ENCODE data around the gene HPS6. TPM values are rescaled to one million over a fixed set of nuclear protein-coding genes. Genes with fewer than 3 reads are reported as not detected.
A peak's percentile ranks its signal among the peaks of the same experiment; 100 is the strongest.

The HPS6 gene
- polyA plus RNA-seq, 1 experiment: 11.8 TPM

DNA sequence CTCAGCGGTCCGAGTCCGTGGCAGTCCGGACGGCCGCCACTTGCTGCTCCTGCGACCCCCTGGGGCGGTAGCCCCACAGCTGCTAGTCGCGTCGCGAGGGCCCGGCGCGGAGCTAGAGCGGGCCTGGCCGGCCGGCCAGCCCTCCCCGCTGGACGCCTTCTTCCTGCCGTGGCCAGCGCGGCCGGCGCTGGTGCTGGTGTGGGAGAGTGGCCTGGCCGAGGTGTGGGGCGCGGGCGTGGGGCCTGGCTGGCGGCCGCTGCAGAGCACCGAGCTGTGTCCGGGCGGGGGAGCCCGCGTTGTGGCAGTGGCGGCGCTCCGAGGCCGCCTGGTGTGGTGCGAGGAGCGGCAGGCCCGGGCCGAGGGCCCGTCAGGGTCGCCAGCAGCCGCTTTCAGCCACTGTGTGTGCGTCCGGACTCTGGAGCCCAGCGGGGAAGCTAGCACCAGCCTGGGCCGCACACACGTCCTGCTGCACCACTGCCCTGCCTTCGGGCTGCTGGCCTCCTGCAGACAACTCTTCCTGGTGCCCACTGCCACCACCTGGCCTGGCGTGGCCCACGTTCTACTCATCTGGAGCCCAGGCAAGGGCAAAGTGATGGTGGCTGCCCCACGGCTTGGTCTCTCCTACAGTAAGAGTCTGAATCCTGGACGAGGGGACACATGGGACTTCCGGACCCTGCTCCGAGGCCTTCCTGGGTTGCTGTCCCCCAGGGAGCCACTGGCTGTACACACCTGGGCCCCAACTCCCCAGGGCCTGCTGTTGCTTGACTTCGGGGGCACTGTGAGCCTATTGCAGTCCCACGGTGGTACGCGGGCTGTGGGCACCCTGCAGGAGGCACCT is 631 bp downstream of the HPS6 start:
- TF ChIP-seq, protein P1, sequence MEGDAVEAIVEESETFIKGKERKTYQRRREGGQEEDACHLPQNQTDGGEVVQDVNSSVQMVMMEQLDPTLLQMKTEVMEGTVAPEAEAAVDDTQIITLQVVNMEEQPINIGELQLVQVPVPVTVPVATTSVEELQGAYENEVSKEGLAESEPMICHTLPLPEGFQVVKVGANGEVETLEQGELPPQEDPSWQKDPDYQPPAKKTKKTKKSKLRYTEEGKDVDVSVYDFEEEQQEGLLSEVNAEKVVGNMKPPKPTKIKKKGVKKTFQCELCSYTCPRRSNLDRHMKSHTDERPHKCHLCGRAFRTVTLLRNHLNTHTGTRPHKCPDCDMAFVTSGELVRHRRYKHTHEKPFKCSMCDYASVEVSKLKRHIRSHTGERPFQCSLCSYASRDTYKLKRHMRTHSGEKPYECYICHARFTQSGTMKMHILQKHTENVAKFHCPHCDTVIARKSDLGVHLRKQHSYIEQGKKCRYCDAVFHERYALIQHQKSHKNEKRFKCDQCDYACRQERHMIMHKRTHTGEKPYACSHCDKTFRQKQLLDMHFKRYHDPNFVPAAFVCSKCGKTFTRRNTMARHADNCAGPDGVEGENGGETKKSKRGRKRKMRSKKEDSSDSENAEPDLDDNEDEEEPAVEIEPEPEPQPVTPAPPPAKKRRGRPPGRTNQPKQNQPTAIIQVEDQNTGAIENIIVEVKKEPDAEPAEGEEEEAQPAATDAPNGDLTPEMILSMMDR (IDR thresholded peaks at IDR 0.05; ENCODE audit: insufficient read depth, low read depth, low read length): no peak
- CTCF ChIA-PET: interaction anchor here (1.0 to 2.8 kb wide), 2 partner anchors 56 to 225 kb away, joined by 3 to 10 read pairs; no protein-coding TSS in a partner anchor
- Histone ChIP-seq H3K36me3 (ENCODE audit: control insufficient read depth, insufficient read depth, low read length) (peaks cover 8% of the 10 kb centered on the region), H3K4me3 (ENCODE audit: low read depth, low read length) (peak overlapping the region; percentile 76), H3K27me3 (ENCODE audit: control insufficient read depth, insufficient read depth, low read length) (no peaks in the 10 kb centered on the region)
- DNase-seq (ENCODE audit: low read depth): no peak
- POLR2A ChIA-PET: interaction anchor here (1.5 kb wide), 1 partner anchor 10 kb away, joined by 3 read pairs; the partner anchor contains the start of gene ARMH3

DNA sequence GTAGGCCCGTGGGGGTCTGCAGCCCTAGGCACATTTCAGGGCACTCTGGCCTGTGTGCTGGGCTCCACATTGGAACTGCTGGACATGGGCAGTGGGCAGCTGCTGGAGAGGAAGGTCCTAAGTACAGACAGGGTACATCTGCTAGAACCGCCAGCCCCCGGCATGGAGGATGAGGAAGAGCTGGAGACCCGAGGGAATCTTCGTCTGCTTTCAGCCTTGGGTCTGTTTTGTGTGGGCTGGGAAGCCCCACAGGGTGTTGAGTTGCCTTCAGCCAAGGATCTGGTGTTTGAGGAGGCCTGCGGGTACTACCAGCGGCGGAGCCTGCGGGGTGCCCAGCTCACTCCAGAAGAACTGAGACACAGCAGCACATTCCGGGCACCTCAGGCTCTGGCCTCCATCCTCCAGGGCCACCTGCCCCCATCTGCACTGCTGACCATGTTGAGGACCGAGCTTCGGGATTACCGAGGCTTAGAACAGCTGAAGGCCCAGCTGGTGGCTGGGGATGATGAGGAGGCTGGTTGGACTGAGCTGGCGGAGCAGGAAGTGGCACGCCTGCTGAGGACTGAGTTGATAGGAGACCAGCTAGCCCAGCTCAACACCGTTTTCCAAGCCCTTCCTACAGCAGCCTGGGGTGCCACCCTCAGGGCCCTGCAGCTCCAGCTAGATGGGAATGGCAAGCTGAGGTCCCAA is 1.4 kb downstream of the HPS6 start:
- H3K4me3 ChIP-seq (ENCODE audit: low read depth, low read length): peak overlapping the region; percentile 76
- ChIA-PET CTCF (interaction anchor here (1.0 to 2.8 kb wide), 3 partner anchors 57 to 852 kb away, joined by 3 to 10 read pairs (median 3); no protein-coding TSS in a partner anchor), POLR2A (interaction anchor here (0.6 to 1.5 kb wide), 2 partner anchors 11 to 32 kb away, joined by 3 read pairs; partner anchors contain the start of gene ARMH3)
- DNase-seq (ENCODE audit: low read depth): no peak
- TF ChIP-seq, protein P1 (IDR thresholded peaks at IDR 0.05; ENCODE audit: insufficient read depth, low read depth, low read length): no peak
- H3K36me3 ChIP-seq (ENCODE audit: control insufficient read depth, insufficient read depth, low read length): peaks cover 8% of the 10 kb centered on the region
- H3K27me3 ChIP-seq (ENCODE audit: control insufficient read depth, insufficient read depth, low read length): no peaks in the 10 kb centered on the region

DNA sequence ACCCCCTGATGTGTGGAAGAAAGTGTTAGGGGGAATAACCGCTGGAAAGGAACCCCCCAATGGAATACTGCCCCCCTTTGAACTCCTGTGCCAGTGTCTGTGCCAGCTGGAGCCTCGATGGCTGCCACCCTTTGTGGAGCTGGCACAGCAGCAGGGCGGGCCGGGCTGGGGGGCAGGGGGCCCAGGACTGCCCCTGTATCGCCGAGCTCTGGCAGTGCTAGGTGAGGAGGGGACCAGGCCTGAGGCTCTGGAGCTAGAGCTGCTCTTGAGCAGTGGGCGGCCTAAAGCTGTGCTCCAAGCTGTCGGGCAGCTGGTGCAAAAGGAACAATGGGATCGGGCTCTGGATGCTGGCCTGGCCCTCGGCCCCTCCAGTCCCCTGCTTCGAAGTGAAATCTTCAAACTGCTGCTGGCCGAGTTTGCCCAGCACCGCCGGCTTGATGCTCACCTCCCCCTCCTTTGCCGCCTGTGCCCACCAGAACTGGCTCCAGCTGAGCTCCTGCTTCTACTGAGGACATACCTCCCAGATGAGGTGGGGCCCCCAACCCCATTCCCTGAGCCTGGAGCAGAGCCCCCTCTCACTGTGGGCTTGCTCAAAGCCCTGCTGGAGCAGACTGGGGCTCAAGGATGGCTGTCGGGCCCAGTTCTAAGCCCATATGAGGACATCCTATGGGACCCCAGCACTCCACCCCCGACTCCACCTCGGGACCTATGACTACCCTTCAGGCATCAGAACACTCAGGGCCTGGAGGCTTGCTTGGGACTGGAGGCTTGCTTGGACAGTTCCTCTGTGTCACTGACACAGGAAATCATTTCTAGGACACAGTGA is 2.2 kb downstream of the HPS6 start:
- TF ChIP-seq, protein P1 (IDR thresholded peaks at IDR 0.05; ENCODE audit: insufficient read depth, low read depth, low read length): no peak
- Histone ChIP-seq H3K4me3 (ENCODE audit: low read depth, low read length) (no peak overlapping the region), H3K36me3 (ENCODE audit: control insufficient read depth, insufficient read depth, low read length) (peaks cover 8% of the 10 kb centered on the region), H3K27me3 (ENCODE audit: control insufficient read depth, insufficient read depth, low read length) (no peaks in the 10 kb centered on the region)
- ChIA-PET CTCF (interaction anchor here (1.0 to 3.2 kb wide), 5 partner anchors 14 to 853 kb away, joined by 3 to 11 read pairs (median 10); no protein-coding TSS in a partner anchor), POLR2A (interaction anchor here (0.5 to 1.5 kb wide), 2 partner anchors 12 to 283 kb away, joined by 3 read pairs; partner anchors contain the start of gene ARMH3)
- DNase-seq (ENCODE audit: low read depth): no peak

DNA sequence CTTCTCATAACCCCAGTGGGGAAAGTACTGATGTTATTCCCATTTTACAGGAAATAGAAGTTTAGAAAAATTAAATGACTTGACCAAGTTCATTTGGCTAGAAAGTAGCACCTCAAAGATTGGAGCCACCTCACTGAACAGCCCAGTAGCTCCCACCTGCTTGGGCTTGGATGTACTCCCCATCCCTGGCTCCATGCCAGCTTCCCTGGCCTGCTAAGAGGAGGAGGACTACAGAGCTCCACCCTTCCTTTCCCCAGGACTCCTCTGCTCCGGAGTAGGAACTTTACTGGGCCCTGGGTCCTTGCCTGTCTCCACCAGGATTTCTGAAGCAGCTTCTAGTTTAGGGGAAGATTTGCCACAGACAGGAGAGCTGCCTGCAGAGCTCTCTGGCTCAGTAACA is 3.1 kb downstream of the HPS6 start:
- no peaks in the 10 kb centered on the region for H3K27me3 ChIP-seq (ENCODE audit: control insufficient read depth, insufficient read depth, low read length)
- CTCF ChIA-PET: interaction anchor here (0.6 to 3.2 kb wide), 8 partner anchors 11 to 251 kb away, joined by 3 to 11 read pairs (median 4); partner anchors contain the start of gene PPRC1
- no peak for DNase-seq (ENCODE audit: low read depth)
- H3K36me3 ChIP-seq (ENCODE audit: control insufficient read depth, insufficient read depth, low read length): peaks cover 8% of the 10 kb centered on the region
- no peak overlapping the region for H3K4me3 ChIP-seq (ENCODE audit: low read depth, low read length)
- POLR2A ChIA-PET: no interaction called here
- TF ChIP-seq, protein P1 (IDR thresholded peaks at IDR 0.05; ENCODE audit: insufficient read depth, low read depth, low read length): no peak
